A549 (cell line): ENCODE measurements around the gene MMP24. TPM values are rescaled to one million over a fixed set of nuclear protein-coding genes. Genes with fewer than 3 reads are reported as not detected.

ENCODE experiments used
- ATAC-seq, 2 experiments: fragments of 200-7000 bp in 1 of 2; fragments of >200 bp in 1 of 2; cut with Nextera tagmentation in 1 of 2; cut with Tn5 transposase in 1 of 2; 3 replicates each; pipeline versions ENCODE4 v1.8.0 to v1.9.1; 2018 to 2020; ENCODE audit warnings: mild to moderate bottlenecking in 1 of 2, moderate library complexity in 1 of 2
- CTCF ChIA-PET: fragments of 300-600 bp; sonication (Branson Sonifier 250); formaldehyde crosslinking; extraction: SDS; loops from one replicate; lab custom pipeline; 2021; ENCODE audit warnings: antibody characterized with exemption, inconsistent platforms; lab: Yijun Ruan, JAX
- POLR2A ChIA-PET: fragments of 350-600 bp; formaldehyde crosslinking; extraction: SDS; loops from one replicate; lab custom pipeline; 2021; ENCODE audit warnings: antibody characterized with exemption, inconsistent platforms; lab: Yijun Ruan, JAX
- DNase-seq, 2 experiments: peaks; one replicate each; pipeline versions ENCODE4 v3.0.0 to v3.0.0-alpha.2; 2011 to 2016; ENCODE audit warnings: low read depth in 1 of 2, low spot score in 1 of 2
- FAIRE-seq: peaks from 2 replicates; lab custom pipeline; 2011; peaks lifted over from hg19 to GRCh38; lab: Jason Lieb, UNC
- H3K27ac ChIP-seq, 2 experiments: fragments of >200 bp; sonication (Bioruptor Twin); formaldehyde crosslinking; 3 replicates each; pipeline ENCODE4 v1.5.1; 2016 to 2017
- H3K4me1 ChIP-seq: fragments of >200 bp; sonication (Bioruptor Twin); formaldehyde crosslinking; 3 replicates; pipeline ENCODE4 v1.6.1; 2016
- H3K4me2 ChIP-seq: fragments of >200 bp; sonication (Bioruptor Twin); formaldehyde crosslinking; 3 replicates; pipeline ENCODE4 v1.6.1; 2016
- H3K4me3 ChIP-seq: fragments of >200 bp; sonication (Bioruptor Twin); formaldehyde crosslinking; 3 replicates; pipeline ENCODE4 v1.5.1; 2016
- H3K9me3 ChIP-seq: fragments of >200 bp; sonication (Bioruptor Twin); formaldehyde crosslinking; 3 replicates; pipeline ENCODE4 v1.6.1; 2016
- BHLHE40 ChIP-seq: IDR thresholded peaks from 2 replicates; pipeline ENCODE4 v1.6.1; 2012; ENCODE audit warnings: low read depth, low read length, inconsistent platforms
- CTCF ChIP-seq: fragments of >200 bp; sonication (Bioruptor Twin); formaldehyde crosslinking; IDR thresholded peaks from 3 replicates; pipeline ENCODE4 v1.5.1; 2016
- ELK1 ChIP-seq: fragments of 150-350 bp; IDR thresholded peaks from 2 replicates; pipeline ENCODE4 v1.6.1; 2014; ENCODE audit warnings: low read depth, mild to moderate bottlenecking, low read length
- EP300 ChIP-seq, 2 experiments: fragments of >200 bp; sonication (Bioruptor Twin); formaldehyde crosslinking; IDR thresholded peaks; 2 replicates in 1 of 2; 3 replicates in 1 of 2; pipeline ENCODE4 v1.6.1; 2016 to 2017
- FOSL2 ChIP-seq, 2 experiments: fragments of 450-650 bp in 1 of 2; fragments of >200 bp in 1 of 2; sonication (Bioruptor Twin) in 1 of 2; formaldehyde crosslinking; IDR thresholded peaks; 2 replicates each; pipeline versions ENCODE4 v1.5.0 to v1.6.1; 2016 to 2020; ENCODE audit warnings: mild to moderate bottlenecking in 1 of 2, moderate library complexity in 1 of 2
- FOXS1 ChIP-seq: fragments of 250-450 bp; sonication (Bioruptor Pico); IDR thresholded peaks from 2 replicates; pipeline ENCODE4 v1.5.0; 2020; ENCODE audit warnings: mild to moderate bottlenecking, moderate library complexity
- GATA3 ChIP-seq: IDR thresholded peaks from 2 replicates; pipeline ENCODE4 v1.6.1; 2012; ENCODE audit warnings: borderline replicate concordance
- HEYL ChIP-seq: fragments of 250-450 bp; sonication (Bioruptor Pico); IDR thresholded peaks from 2 replicates; pipeline ENCODE4 v1.8.0; 2021; ENCODE audit warnings: mild to moderate bottlenecking, moderate library complexity
- JUN ChIP-seq, 2 experiments: fragments of >200 bp; sonication (Bioruptor Twin); formaldehyde crosslinking; IDR thresholded peaks; 2 replicates in 1 of 2; 3 replicates in 1 of 2; pipeline ENCODE4 v1.6.1; 2016 to 2017
- KDM5A ChIP-seq: fragments of 200-600 bp; sonication (generic); IDR thresholded peaks from 2 replicates; pipeline ENCODE4 v1.6.1; 2016; ENCODE audit warnings: antibody characterized with exemption, mild to moderate bottlenecking
- MAFK ChIP-seq: fragments of 450-650 bp; IDR thresholded peaks from 2 replicates; pipeline ENCODE4 v1.6.1; 2014; ENCODE audit not compliant: partially characterized antibody
- MAZ ChIP-seq: fragments of 150-350 bp; IDR thresholded peaks from 2 replicates; pipeline ENCODE4 v1.6.1; 2014; ENCODE audit warnings: antibody characterized with exemption, low read depth, low read length, borderline replicate concordance
- MYC ChIP-seq: IDR thresholded peaks from 2 replicates; pipeline ENCODE4 v1.6.1; 2012; ENCODE audit warnings: mild to moderate bottlenecking, inconsistent platforms, low read length, improper control_type of control experiment, borderline replicate concordance
- NFE2L2 ChIP-seq: fragments of 150-350 bp; conservative IDR thresholded peaks from 2 replicates; pipeline ENCODE4 v1.6.1; 2014; ENCODE audit warnings: low read length
- NR3C1 ChIP-seq: fragments of >200 bp; sonication (Bioruptor Twin); formaldehyde crosslinking; IDR thresholded peaks from 3 replicates; pipeline ENCODE4 v1.6.1; 2017
- PHF8 ChIP-seq: fragments of 200-600 bp; sonication (generic); IDR thresholded peaks from 2 replicates; pipeline ENCODE4 v1.6.1; 2016; ENCODE audit warnings: low read depth, mild to moderate bottlenecking, antibody characterized with exemption, moderate library complexity, borderline replicate concordance
- RAD21 ChIP-seq, 2 experiments: fragments of >200 bp in 1 of 2; sonication (Bioruptor Twin) in 1 of 2; formaldehyde crosslinking in 1 of 2; IDR thresholded peaks in 1 of 2; conservative IDR thresholded peaks in 1 of 2; 2 replicates in 1 of 2; 3 replicates in 1 of 2; pipeline ENCODE4 v1.6.1; 2012 to 2018; ENCODE audit warnings: inconsistent platforms in 1 of 2
- RFX5 ChIP-seq: fragments of 450-650 bp; IDR thresholded peaks from 2 replicates; pipeline ENCODE4 v1.7.1; 2014; ENCODE audit warnings: antibody characterized with exemption, mild to moderate bottlenecking, moderate library complexity
- RNF2 ChIP-seq: fragments of 200-600 bp; sonication (generic); IDR thresholded peaks from 2 replicates; pipeline ENCODE4 v1.6.1; 2016; ENCODE audit warnings: low read depth, mild to moderate bottlenecking, antibody characterized with exemption, moderate library complexity, borderline replicate concordance
- ZFP36 ChIP-seq: fragments of 450-650 bp; IDR thresholded peaks from 2 replicates; pipeline ENCODE4 v1.6.1; 2014; ENCODE audit warnings: borderline replicate concordance; ENCODE audit not compliant: partially characterized antibody
- ZNF302 ChIP-seq: fragments of 250-450 bp; sonication (Bioruptor Pico); IDR thresholded peaks from 2 replicates; pipeline ENCODE4 v1.9.0; 2021; ENCODE audit warnings: inconsistent platforms, mild to moderate bottlenecking, moderate library complexity
- WGBS: methylation state at CpG from one replicate; pipeline ENCODE4 v1.1.6; 2017; ENCODE audit errors: missing lambda C conversion rate; 5-methylcytosine and 5-hydroxymethylcytosine counted together
- polyA plus RNA-seq, 4 experiments: library from polyadenylated mRNA; depleted of rRNA in 3 of 4; stranded (reverse); fragments of >200 nt; fragmentation: RNase III in 1 of 4; extraction: RNeasy Plus Mini Kit Qiagen cat#74134 plus additional on column Dnase treatment in 1 of 4; gene quantifications; 2 replicates in 3 of 4; 3 replicates in 1 of 4; pipeline ENCODE4 v1.2.3, GENCODE V29; 2011 to 2017
- TF ChIP-seq, protein P1 (sequence below): fragments of >200 bp; sonication (Bioruptor Twin); formaldehyde crosslinking; IDR thresholded peaks from 3 replicates; pipeline ENCODE4 v1.6.1; 2016
- TF ChIP-seq, protein P2 (sequence below): IDR thresholded peaks from 2 replicates; pipeline ENCODE4 v1.6.1; 2012; ENCODE audit warnings: low read depth, borderline replicate concordance
- TF ChIP-seq, protein P3 (sequence below): IDR thresholded peaks from 2 replicates; pipeline ENCODE4 v1.6.1; 2012

The MMP24 gene
- polyA plus RNA-seq, 2 of the 4 experiments (the other 2 are of a cell fraction), result 21.3 to 33.3 TPM

- CTCF ChIA-PET, result interaction anchor here (0.6 to 10.6 kb wide), 6 partner anchors 9 to 411 kb away, joined by 3 to 138 read pairs (median 8); no protein-coding TSS in a partner anchor
- POLR2A ChIA-PET, result interaction anchor here (0.5 to 2.1 kb wide), 16 partner anchors 9 to 729 kb away, joined by 3 to 11 read pairs (median 4); partner anchors contain the start of genes CEP250 and UQCC1
- Histone ChIP-seq H3K27ac (peak overlapping the region; percentile 82 to 98), H3K4me1 (peaks cover 27% of the 10 kb centered on the region), H3K9me3 (no peaks in the 10 kb centered on the region), H3K4me2 (peak overlapping the region; percentile 80), H3K4me3 (peak overlapping the region; percentile 91)
- no peak for TF ChIP-seq ELK1
- TF ChIP-seq KDM5A, result no peak
- no peak; the same call in 2 of the 3 replicates for TF ChIP-seq CTCF
- TF ChIP-seq, protein P1, sequence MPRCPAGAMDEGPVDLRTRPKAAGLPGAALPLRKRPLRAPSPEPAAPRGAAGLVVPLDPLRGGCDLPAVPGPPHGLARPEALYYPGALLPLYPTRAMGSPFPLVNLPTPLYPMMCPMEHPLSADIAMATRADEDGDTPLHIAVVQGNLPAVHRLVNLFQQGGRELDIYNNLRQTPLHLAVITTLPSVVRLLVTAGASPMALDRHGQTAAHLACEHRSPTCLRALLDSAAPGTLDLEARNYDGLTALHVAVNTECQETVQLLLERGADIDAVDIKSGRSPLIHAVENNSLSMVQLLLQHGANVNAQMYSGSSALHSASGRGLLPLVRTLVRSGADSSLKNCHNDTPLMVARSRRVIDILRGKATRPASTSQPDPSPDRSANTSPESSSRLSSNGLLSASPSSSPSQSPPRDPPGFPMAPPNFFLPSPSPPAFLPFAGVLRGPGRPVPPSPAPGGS, result no peak
- FAIRE-seq (no peak), DNase-seq (no peak), ATAC-seq (peak in 1 of 2 experiments; percentile 9; a peak in 5 of 6 replicates)
- WGBS, result 55% methylated on average over 19 of the region's 19 CpGs
Measured at GRCh38 chr20:35284992-35285805, 58.7 kb downstream of the MMP24 start.

DNA sequence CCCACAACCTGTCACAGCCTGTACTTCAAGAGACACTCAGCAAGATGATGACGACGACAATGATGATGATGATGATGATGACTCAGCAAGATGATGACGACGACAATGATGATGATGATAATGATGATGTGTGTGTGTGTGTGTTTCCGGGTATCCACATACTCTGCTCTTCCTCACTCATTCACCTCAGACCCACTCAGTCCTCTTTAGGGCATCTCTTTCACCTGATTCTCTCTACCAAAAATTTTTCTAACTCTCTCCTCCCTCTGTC lies 59.3 kb downstream of the MMP24 start:
- CTCF ChIA-PET, result interaction anchor here (10.6 kb wide), 1 partner anchor 20 kb away, joined by 138 read pairs; no protein-coding TSS in a partner anchor
- no peak for FAIRE-seq
- Histone ChIP-seq H3K9me3 (no peaks in the 10 kb centered on the region), H3K4me3 (no peak overlapping the region), H3K4me1 (peaks cover 27% of the 10 kb centered on the region), H3K27ac (peak overlapping the region; percentile 82 to 98; a peak in 5 of 6 replicates), H3K4me2 (peak overlapping the region; percentile 80)
- WGBS, result 65% methylated on average over 5 of the region's 5 CpGs
- ATAC-seq, result no peak
- POLR2A ChIA-PET, result no interaction called here
- DNase-seq, result no peak
- no peak for TF ChIP-seq FOXS1 (CRISPR knock-in tag)
- peak; percentile 99 for TF ChIP-seq MAFK
- no peak for TF ChIP-seq KDM5A
- TF ChIP-seq MYC, result no peak
- no peak for TF ChIP-seq ZFP36
- TF ChIP-seq, protein P2, sequence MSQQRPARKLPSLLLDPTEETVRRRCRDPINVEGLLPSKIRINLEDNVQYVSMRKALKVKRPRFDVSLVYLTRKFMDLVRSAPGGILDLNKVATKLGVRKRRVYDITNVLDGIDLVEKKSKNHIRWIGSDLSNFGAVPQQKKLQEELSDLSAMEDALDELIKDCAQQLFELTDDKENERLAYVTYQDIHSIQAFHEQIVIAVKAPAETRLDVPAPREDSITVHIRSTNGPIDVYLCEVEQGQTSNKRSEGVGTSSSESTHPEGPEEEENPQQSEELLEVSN, result no peak
- no peak for TF ChIP-seq EP300 (IDR thresholded peaks at IDR 0.05)
- TF ChIP-seq MAZ, result no peak
- TF ChIP-seq RAD21 (conservative IDR thresholded peaks at IDR 0.05 in 1 of 2, IDR thresholded peaks at IDR 0.05 in 1 of 2), result no peak
- TF ChIP-seq ZNF302 (CRISPR knock-in tag), result no peak
- no peak for TF ChIP-seq RNF2
- no peak for TF ChIP-seq GATA3
- TF ChIP-seq, protein P3, sequence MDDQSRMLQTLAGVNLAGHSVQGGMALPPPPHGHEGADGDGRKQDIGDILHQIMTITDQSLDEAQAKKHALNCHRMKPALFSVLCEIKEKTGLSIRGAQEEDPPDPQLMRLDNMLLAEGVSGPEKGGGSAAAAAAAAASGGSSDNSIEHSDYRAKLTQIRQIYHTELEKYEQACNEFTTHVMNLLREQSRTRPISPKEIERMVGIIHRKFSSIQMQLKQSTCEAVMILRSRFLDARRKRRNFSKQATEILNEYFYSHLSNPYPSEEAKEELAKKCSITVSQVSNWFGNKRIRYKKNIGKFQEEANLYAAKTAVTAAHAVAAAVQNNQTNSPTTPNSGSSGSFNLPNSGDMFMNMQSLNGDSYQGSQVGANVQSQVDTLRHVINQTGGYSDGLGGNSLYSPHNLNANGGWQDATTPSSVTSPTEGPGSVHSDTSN, result no peak
- peak; percentile 89 for TF ChIP-seq NFE2L2
- TF ChIP-seq RFX5, result no peak
- TF ChIP-seq HEYL, result no peak
- no peak for TF ChIP-seq JUN (IDR thresholded peaks at IDR 0.05)
- no peak for TF ChIP-seq FOSL2 (IDR thresholded peaks at IDR 0.05)
- TF ChIP-seq FOSL2 (CRISPR knock-in tag; IDR thresholded peaks at IDR 0.05), result peak; percentile 57; the same call in 1 of the 2 replicates
- TF ChIP-seq NR3C1, result no peak
- no peak for TF ChIP-seq PHF8
- TF ChIP-seq BHLHE40, result no peak
- no peak for TF ChIP-seq CTCF
- TF ChIP-seq, all 56 proteins: peak for 3
